Fibroblast of lung (primary cell): ENCODE results near the gene HOXB5. TPM values are rescaled to one million over a fixed set of nuclear protein-coding genes. Genes with fewer than 3 reads are reported as not detected.

ENCODE experiments used
- DNase-seq, 2 donors: peaks; one replicate each; pipeline versions ENCODE4 v3.0.0 to v3.0.0-alpha.2; 2010; ENCODE audit warnings: low read depth in 2 of 2
- H2AFZ ChIP-seq: 2 replicates; pipeline ENCODE4 v1.5.1; 2012; ENCODE audit warnings: low read length, control low read depth, inconsistent platforms
- H3K27ac ChIP-seq: 2 replicates; pipeline ENCODE4 v1.5.1; 2011; ENCODE audit warnings: low read length, control low read depth; ENCODE audit not compliant: insufficient read depth
- H3K27me3 ChIP-seq: 2 replicates; pipeline ENCODE4 v1.5.1; 2011; ENCODE audit warnings: mild to moderate bottlenecking, low read length; ENCODE audit not compliant: control insufficient read depth, insufficient read depth
- H3K36me3 ChIP-seq: 2 replicates; pipeline ENCODE4 v1.5.1; 2011; ENCODE audit warnings: low read length; ENCODE audit not compliant: control insufficient read depth, insufficient read depth
- H3K4me1 ChIP-seq: 2 replicates; pipeline ENCODE4 v1.5.1; 2011; ENCODE audit warnings: low read length; ENCODE audit not compliant: control insufficient read depth, insufficient read depth; ENCODE audit errors: extremely low read depth
- H3K4me2 ChIP-seq: 2 replicates; pipeline ENCODE4 v1.5.1; 2011; ENCODE audit warnings: low read length, control low read depth; ENCODE audit not compliant: insufficient read depth; ENCODE audit errors: extremely low read depth
- H3K4me3 ChIP-seq, 4 experiments: fragments of 200-600 bp in 1 of 4; sonication (generic) in 1 of 4; replicated peaks in 1 of 4; 2 replicates each; pipeline ENCODE4 v1.5.1; 2011 to 2016; ENCODE audit warnings: low read length in 4 of 4, low read depth in 3 of 4, mild to moderate bottlenecking in 3 of 4, control low read depth in 2 of 4, inconsistent platforms in 1 of 4, mixed read lengths in 1 of 4; ENCODE audit not compliant: insufficient read depth in 1 of 4; ENCODE audit errors: control extremely low read depth in 1 of 4
- H3K79me2 ChIP-seq: 2 replicates; pipeline ENCODE4 v1.5.1; 2012; ENCODE audit warnings: mild to moderate bottlenecking, low read length, inconsistent platforms; ENCODE audit not compliant: control insufficient read depth, insufficient read depth
- H3K9ac ChIP-seq: 2 replicates; pipeline ENCODE4 v1.5.1; 2011; ENCODE audit warnings: mild to moderate bottlenecking, low read length, control low read depth; ENCODE audit not compliant: insufficient read depth
- H3K9me3 ChIP-seq: 2 replicates; pipeline ENCODE4 v1.5.1; 2012; ENCODE audit warnings: low read depth, low read length; ENCODE audit not compliant: control insufficient read depth, insufficient read depth
- H4K20me1 ChIP-seq: 2 replicates; pipeline ENCODE4 v1.5.1; 2011; ENCODE audit warnings: low read length; ENCODE audit not compliant: control insufficient read depth, insufficient read depth; ENCODE audit errors: extremely low read depth
- CTCF ChIP-seq, 2 donors: IDR thresholded peaks in 1 of 2; conservative IDR thresholded peaks in 1 of 2; 1 replicate in 1 of 2; 2 replicates in 1 of 2; pipeline ENCODE4 v1.5.1; 2011 to 2012; ENCODE audit warnings: low read length in 2 of 2, control low read depth in 1 of 2, inconsistent platforms in 1 of 2, low read depth in 1 of 2, mild to moderate bottlenecking in 1 of 2
- EZH2 ChIP-seq: IDR thresholded peaks from 2 replicates; pipeline ENCODE4 v1.5.1; 2012; ENCODE audit warnings: low read length, control low read depth, mild to moderate bottlenecking; ENCODE audit errors: missing control alignments
- polyA plus RNA-seq, 2 donors: library from polyadenylated mRNA; depleted of rRNA in 1 of 2; stranded (reverse) in 1 of 2; unstranded in 1 of 2; fragments of >200 nt; gene quantifications; 2 replicates each; pipeline ENCODE4 v1.2.1, GENCODE V29; 2011 to 2012; ENCODE audit warnings: missing spikeins in 1 of 2
- total RNA-seq: library from RNA; depleted of rRNA; stranded (reverse); fragments of >200 nt; gene quantifications from 2 replicates; pipeline ENCODE4 v1.2.1, GENCODE V29; 2014

Gene HOXB5
- total and polyA plus RNA-seq, 2 donors (not counting 1 experiment from before 2014, with no cell fraction given) = 2.1 to 9.4 TPM

GRCh38 chr17:48596000-48596734 is 2.6 kb upstream of the HOXB5 start:
- TF ChIP-seq EZH2 = no peak
- peak in 1 of 2 donors; percentile 3 for TF ChIP-seq CTCF (conservative IDR thresholded peaks at IDR 0.05 in 1 of 2, IDR thresholded peaks at IDR 0.05 in 1 of 2; ENCODE audit: low read depth in 1 of 2, low read length in 2 of 2)
- H3K79me2 ChIP-seq = peaks cover 97% of the 10 kb centered on the region
- H3K4me2 ChIP-seq = peak overlapping the region; percentile 95
- H3K36me3 ChIP-seq = peaks cover 4% of the 10 kb centered on the region
- H2AFZ ChIP-seq = no peak overlapping the region
- H3K27ac ChIP-seq = peak overlapping the region; percentile 92
- DNase-seq = peak in 1 of 2 donors; percentile 47
- no peaks in the 10 kb centered on the region for H3K9me3 ChIP-seq
- no peaks in the 10 kb centered on the region for H4K20me1 ChIP-seq
- peak overlapping the region; percentile 83 for H3K9ac ChIP-seq
- peaks cover 4% of the 10 kb centered on the region for H3K4me1 ChIP-seq
- H3K4me3 ChIP-seq = peak overlapping the region; percentile 83 to 93 (median 88)
- H3K27me3 ChIP-seq = no peaks in the 10 kb centered on the region

- peaks cover 4% of the 10 kb centered on the region for H3K4me1 ChIP-seq
- no peak overlapping the region for H2AFZ ChIP-seq
- peaks cover 97% of the 10 kb centered on the region for H3K79me2 ChIP-seq
- H3K9me3 ChIP-seq = no peaks in the 10 kb centered on the region
- H3K27me3 ChIP-seq = no peaks in the 10 kb centered on the region
- peak in 1 of 2 donors; percentile 41 for DNase-seq
- peaks cover 4% of the 10 kb centered on the region for H3K36me3 ChIP-seq
- TF ChIP-seq CTCF (conservative IDR thresholded peaks at IDR 0.05 in 1 of 2, IDR thresholded peaks at IDR 0.05 in 1 of 2; ENCODE audit: low read depth in 1 of 2, low read length in 2 of 2) = no peak
- no peak for TF ChIP-seq EZH2
- H3K4me2 ChIP-seq = peak overlapping the region; percentile 95
- peak overlapping the region; percentile 83 for H3K9ac ChIP-seq
- H4K20me1 ChIP-seq = no peaks in the 10 kb centered on the region
- H3K4me3 ChIP-seq = peak overlapping the region; percentile 83 to 93 (median 88)
- peak overlapping the region; percentile 92 for H3K27ac ChIP-seq
These were observed 1.9 kb upstream of the HOXB5 start for GRCh38 chr17:48595278-48595999.

- Histone ChIP-seq H3K36me3 (peaks cover 4% of the 10 kb centered on the region), H3K9me3 (no peaks in the 10 kb centered on the region), H3K4me1 (peaks cover 4% of the 10 kb centered on the region), H3K9ac (peak overlapping the region; percentile 38), H3K27ac (peak overlapping the region; percentile 92), H3K27me3 (no peaks in the 10 kb centered on the region), H2AFZ (no peak overlapping the region), H4K20me1 (no peaks in the 10 kb centered on the region), H3K79me2 (peaks cover 97% of the 10 kb centered on the region), H3K4me2 (peak overlapping the region; percentile 95), H3K4me3 (peak overlapping the region; percentile 83 to 93 (median 88))
- peak in 1 of 2 donors; percentile 69 for DNase-seq
- TF ChIP-seq EZH2 (no peak), CTCF (conservative IDR thresholded peaks at IDR 0.05 in 1 of 2, IDR thresholded peaks at IDR 0.05 in 1 of 2; ENCODE audit: low read depth in 1 of 2, low read length in 2 of 2) (no peak)
These were observed 1.1 kb upstream of the HOXB5 start for GRCh38 chr17:48594538-48595277.
